Esophagus mucosa (tissue), 1 donor: ENCODE measurements around the gene CKAP4. TPM values are rescaled to one million over a fixed set of nuclear protein-coding genes. Genes with fewer than 3 reads are reported as not detected.

ENCODE experiments used
- ATAC-seq: fragments of 200-7000 bp; cut with Tn5 transposase; one replicate; pipeline ENCODE4 v1.9.1; 2020
- total RNA-seq: library from RNA; stranded (reverse); gene quantifications from one replicate; pipeline ENCODE4 v1.2.4, GENCODE V29; 2023
- donor health status: DM: yes; HTN: yes; CAD: no.

The CKAP4 gene
- total RNA-seq, result 87.3 TPM

GRCh38 chr12:106247674-106248311 is at the start of gene CKAP4:
CKAP4 (minus strand) TSS chr12:106248020; CDS start chr12:106247851, 169 bp downstream.
- ATAC-seq, result peak; percentile 55

GRCh38 chr12:106297075-106297474 is 49.3 kb upstream of the CKAP4 start:
- ATAC-seq, result no peak

- peak; percentile 91 for ATAC-seq
These were observed 48.5 kb upstream of the CKAP4 start for GRCh38 chr12:106296179-106296877.

GRCh38 chr12:106292339-106292738 is 44.5 kb upstream of the CKAP4 start:
- ATAC-seq, result no peak

GRCh38 chr12:106291342-106291741 is 43.5 kb upstream of the CKAP4 start:
- ATAC-seq, result peak; percentile 81

GRCh38 chr12:106290666-106291065 is 42.8 kb upstream of the CKAP4 start:
- ATAC-seq, result no peak

- ATAC-seq, result no peak
These were observed 41.4 kb upstream of the CKAP4 start for GRCh38 chr12:106289196-106289681.

GRCh38 chr12:106288494-106289195 is 40.8 kb upstream of the CKAP4 start:
- ATAC-seq, result peak; percentile 92

- no peak for ATAC-seq
These were observed 40.3 kb upstream of the CKAP4 start for GRCh38 chr12:106288101-106288493.

- no peak for ATAC-seq
These were observed 39.5 kb upstream of the CKAP4 start for GRCh38 chr12:106287364-106287763.

- ATAC-seq, result peak; percentile 8
These were observed 38.8 kb upstream of the CKAP4 start for GRCh38 chr12:106286576-106287162.

- ATAC-seq, result no peak
These were observed 38.2 kb upstream of the CKAP4 start for GRCh38 chr12:106285982-106286381.

GRCh38 chr12:106284358-106285105 is 36.7 kb upstream of the CKAP4 start:
- ATAC-seq, result no peak

- ATAC-seq, result peak; percentile 89
These were observed 34.8 kb upstream of the CKAP4 start for GRCh38 chr12:106282457-106283097.

- peak; percentile 42 for ATAC-seq
These were observed 34.0 kb upstream of the CKAP4 start for GRCh38 chr12:106281804-106282203.

GRCh38 chr12:106281056-106281782 is 33.4 kb upstream of the CKAP4 start:
- no peak for ATAC-seq

- no peak for ATAC-seq
These were observed 32.3 kb upstream of the CKAP4 start for GRCh38 chr12:106280106-106280505.

- no peak for ATAC-seq
These were observed 28.4 kb upstream of the CKAP4 start for GRCh38 chr12:106276032-106276740.

GRCh38 chr12:106275458-106275857 is 27.6 kb upstream of the CKAP4 start:
- ATAC-seq, result no peak

- no peak for ATAC-seq
These were observed 26.8 kb upstream of the CKAP4 start for GRCh38 chr12:106274575-106275121.
